ENCODE data around the gene SLAMF8.

DNA sequence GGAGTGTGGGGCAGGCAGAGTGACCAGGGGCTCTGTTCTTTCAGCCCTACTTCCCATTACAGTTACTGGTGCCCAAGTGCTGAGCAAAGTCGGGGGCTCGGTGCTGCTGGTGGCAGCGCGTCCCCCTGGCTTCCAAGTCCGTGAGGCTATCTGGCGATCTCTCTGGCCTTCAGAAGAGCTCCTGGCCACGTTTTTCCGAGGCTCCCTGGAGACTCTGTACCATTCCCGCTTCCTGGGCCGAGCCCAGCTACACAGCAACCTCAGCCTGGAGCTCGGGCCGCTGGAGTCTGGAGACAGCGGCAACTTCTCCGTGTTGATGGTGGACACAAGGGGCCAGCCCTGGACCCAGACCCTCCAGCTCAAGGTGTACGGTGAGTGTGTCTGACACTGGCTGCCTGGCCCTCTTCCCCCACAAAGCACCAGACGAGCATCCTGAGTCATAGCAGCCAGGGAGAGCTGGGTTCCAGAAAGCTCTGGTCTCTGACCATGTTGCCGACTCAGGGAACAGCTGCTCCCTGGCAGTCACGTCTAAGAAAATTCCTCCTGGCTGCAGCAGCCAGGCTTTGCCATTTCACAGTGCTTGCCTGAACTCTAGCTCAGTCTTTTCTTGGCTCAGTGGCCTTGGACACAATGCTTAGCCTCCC lies 3.3 kb downstream of the SLAMF8 start:
- TF ChIP-seq, protein P1, sequence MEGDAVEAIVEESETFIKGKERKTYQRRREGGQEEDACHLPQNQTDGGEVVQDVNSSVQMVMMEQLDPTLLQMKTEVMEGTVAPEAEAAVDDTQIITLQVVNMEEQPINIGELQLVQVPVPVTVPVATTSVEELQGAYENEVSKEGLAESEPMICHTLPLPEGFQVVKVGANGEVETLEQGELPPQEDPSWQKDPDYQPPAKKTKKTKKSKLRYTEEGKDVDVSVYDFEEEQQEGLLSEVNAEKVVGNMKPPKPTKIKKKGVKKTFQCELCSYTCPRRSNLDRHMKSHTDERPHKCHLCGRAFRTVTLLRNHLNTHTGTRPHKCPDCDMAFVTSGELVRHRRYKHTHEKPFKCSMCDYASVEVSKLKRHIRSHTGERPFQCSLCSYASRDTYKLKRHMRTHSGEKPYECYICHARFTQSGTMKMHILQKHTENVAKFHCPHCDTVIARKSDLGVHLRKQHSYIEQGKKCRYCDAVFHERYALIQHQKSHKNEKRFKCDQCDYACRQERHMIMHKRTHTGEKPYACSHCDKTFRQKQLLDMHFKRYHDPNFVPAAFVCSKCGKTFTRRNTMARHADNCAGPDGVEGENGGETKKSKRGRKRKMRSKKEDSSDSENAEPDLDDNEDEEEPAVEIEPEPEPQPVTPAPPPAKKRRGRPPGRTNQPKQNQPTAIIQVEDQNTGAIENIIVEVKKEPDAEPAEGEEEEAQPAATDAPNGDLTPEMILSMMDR (IDR thresholded peaks at IDR 0.05 in 8 of 11, conservative IDR thresholded peaks at IDR 0.05 in 3 of 11) = no peak
- TF ChIP-seq POLR2A (IDR thresholded peaks at IDR 0.05) = no peak
